Measurements from ENCODE around the gene PKHD1. TPM values are rescaled to one million over a fixed set of nuclear protein-coding genes. Genes with fewer than 3 reads are reported as not detected.

The PKHD1 gene
- total RNA-seq, 1 donor from 2014 or later = 0.49 TPM

GRCh38 chr6:51578362-51578761 lies 509.1 kb downstream of the PKHD1 start:
- Histone ChIP-seq H3K36me3 (no peaks in the 10 kb centered on the region), H3K9me3 (no peaks in the 10 kb centered on the region), H3K27ac (no peak overlapping the region), H3K27me3 (no peaks in the 10 kb centered on the region), H3K4me1 (no peaks in the 10 kb centered on the region), H3K4me3 (no peak overlapping the region)
- no peak for TF ChIP-seq POLR2A (IDR thresholded peaks at IDR 0.05)
- TF ChIP-seq POLR2AphosphoS5 (IDR thresholded peaks at IDR 0.05; ENCODE audit: insufficient read depth in 1 of 2, low read depth in 1 of 2) = no peak
- TF ChIP-seq CTCF (IDR thresholded peaks at IDR 0.05) = no peak
- intact Hi-C loops (cut with DNase I) = no loop called here
- DNase-seq (ENCODE audit: extremely low spot score in 2 of 2) = no peak

DNA sequence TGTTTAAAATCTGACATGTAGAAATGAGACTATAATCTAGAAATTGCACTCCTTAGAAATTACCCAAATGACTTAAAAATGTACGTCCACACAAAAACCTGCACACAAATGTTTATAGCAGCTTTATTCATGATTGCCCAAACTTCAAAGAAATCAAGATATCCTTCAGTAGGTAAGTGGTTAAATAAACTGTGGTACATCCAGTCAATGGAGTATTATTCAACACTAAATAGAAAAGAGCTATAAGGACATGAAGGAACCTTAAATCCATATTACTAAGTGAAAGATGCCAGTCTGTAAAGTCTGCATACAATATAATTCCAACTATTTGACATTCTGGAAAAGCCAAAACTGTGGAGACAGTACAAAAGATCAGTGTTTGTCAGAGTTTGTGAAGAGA lies 513.4 kb downstream of the PKHD1 start:
- Histone ChIP-seq H3K27ac (no peak overlapping the region), H3K4me1 (no peaks in the 10 kb centered on the region), H3K4me3 (no peak overlapping the region), H3K36me3 (no peaks in the 10 kb centered on the region), H3K27me3 (no peaks in the 10 kb centered on the region), H3K9me3 (no peaks in the 10 kb centered on the region)
- intact Hi-C loops (cut with DNase I) = no loop called here
- no peak for DNase-seq (ENCODE audit: extremely low spot score in 2 of 2)
- TF ChIP-seq POLR2AphosphoS5 (IDR thresholded peaks at IDR 0.05; ENCODE audit: insufficient read depth in 1 of 2, low read depth in 1 of 2) (no peak), POLR2A (IDR thresholded peaks at IDR 0.05) (no peak), CTCF (IDR thresholded peaks at IDR 0.05) (no peak)

DNA sequence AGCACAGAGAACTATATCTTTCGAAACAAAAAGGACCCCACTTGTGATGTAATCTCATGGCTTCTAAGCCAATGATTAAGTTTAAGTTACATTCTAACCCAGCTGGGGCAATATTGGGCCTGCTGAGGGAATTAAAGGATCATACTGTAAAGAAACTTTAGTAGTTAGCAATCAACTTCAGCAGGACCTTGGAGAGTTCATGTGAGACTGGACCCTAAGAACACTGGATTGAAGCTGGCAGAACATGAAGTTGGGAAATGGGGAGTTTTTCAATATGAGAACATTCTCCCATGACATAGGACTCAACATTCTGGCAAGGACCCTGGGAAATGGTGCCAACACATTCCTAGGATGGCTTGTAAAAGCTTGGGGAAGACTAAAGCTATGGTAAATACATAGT lies 516.2 kb downstream of the PKHD1 start:
- DNase-seq (ENCODE audit: extremely low spot score in 2 of 2) = no peak
- no peaks in the 10 kb centered on the region for H3K27me3 ChIP-seq
- H3K36me3 ChIP-seq = no peaks in the 10 kb centered on the region
- H3K27ac ChIP-seq = no peak overlapping the region
- H3K4me1 ChIP-seq = no peaks in the 10 kb centered on the region
- no peak overlapping the region for H3K4me3 ChIP-seq
- intact Hi-C loops (cut with DNase I) = no loop called here
- TF ChIP-seq POLR2AphosphoS5 (IDR thresholded peaks at IDR 0.05; ENCODE audit: insufficient read depth in 1 of 2, low read depth in 1 of 2) = no peak
- no peak for TF ChIP-seq POLR2A (IDR thresholded peaks at IDR 0.05)
- no peak for TF ChIP-seq CTCF (IDR thresholded peaks at IDR 0.05)
- no peaks in the 10 kb centered on the region for H3K9me3 ChIP-seq

DNA sequence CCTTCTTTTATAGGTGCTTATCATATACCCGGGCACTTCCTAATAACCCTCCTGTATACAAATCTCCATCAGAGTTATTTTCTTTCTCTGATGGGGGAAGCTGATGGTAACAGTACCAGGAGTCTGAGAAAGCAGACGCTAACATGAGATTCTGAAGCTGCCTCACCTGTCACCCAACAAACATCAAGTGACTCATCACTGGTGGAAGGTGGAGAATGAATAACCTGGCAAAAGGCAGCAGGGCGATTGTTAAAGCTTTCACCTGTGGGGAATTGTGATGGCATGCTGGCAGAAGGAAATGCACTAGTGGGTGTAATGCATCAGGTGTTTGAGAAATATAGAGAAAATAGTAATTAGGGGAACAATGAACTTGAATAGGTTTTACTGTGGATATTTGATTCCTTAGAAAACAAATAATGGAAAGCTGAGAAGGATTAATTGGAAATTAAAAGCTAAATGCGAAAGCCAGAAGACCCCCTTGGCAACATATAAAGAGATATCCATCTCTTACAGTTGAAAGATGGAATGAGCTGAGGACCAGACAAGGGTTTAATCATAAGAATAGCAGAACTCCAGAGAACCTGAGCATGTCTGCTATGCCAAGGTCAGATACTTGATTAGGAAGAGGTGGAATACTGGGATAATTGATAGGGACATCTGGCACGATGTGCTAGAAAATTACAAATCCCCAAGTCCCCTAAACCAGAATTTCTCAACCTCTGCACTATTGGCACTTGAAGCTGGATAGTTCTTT lies 517.1 kb downstream of the PKHD1 start:
- H3K27ac ChIP-seq = no peak overlapping the region
- intact Hi-C loops (cut with DNase I) = no loop called here
- H3K36me3 ChIP-seq = no peaks in the 10 kb centered on the region
- no peaks in the 10 kb centered on the region for H3K9me3 ChIP-seq
- no peaks in the 10 kb centered on the region for H3K27me3 ChIP-seq
- no peak overlapping the region for H3K4me3 ChIP-seq
- DNase-seq (ENCODE audit: extremely low spot score in 2 of 2) = no peak
- no peak for TF ChIP-seq POLR2AphosphoS5 (IDR thresholded peaks at IDR 0.05; ENCODE audit: insufficient read depth in 1 of 2, low read depth in 1 of 2)
- TF ChIP-seq POLR2A (IDR thresholded peaks at IDR 0.05) = no peak
- no peak for TF ChIP-seq CTCF (IDR thresholded peaks at IDR 0.05)
- no peaks in the 10 kb centered on the region for H3K4me1 ChIP-seq

GRCh38 chr6:51569594-51569993 lies 517.8 kb downstream of the PKHD1 start:
- no peaks in the 10 kb centered on the region for H3K27me3 ChIP-seq
- intact Hi-C loops (cut with DNase I) = no loop called here
- H3K9me3 ChIP-seq = no peaks in the 10 kb centered on the region
- TF ChIP-seq CTCF (IDR thresholded peaks at IDR 0.05) = no peak
- TF ChIP-seq POLR2AphosphoS5 (IDR thresholded peaks at IDR 0.05; ENCODE audit: insufficient read depth in 1 of 2, low read depth in 1 of 2) = no peak
- TF ChIP-seq POLR2A (IDR thresholded peaks at IDR 0.05) = no peak
- H3K4me1 ChIP-seq = no peaks in the 10 kb centered on the region
- no peaks in the 10 kb centered on the region for H3K36me3 ChIP-seq
- no peak for DNase-seq (ENCODE audit: extremely low spot score in 2 of 2)
- H3K27ac ChIP-seq = no peak overlapping the region
- no peak overlapping the region for H3K4me3 ChIP-seq
